BLaER1 treated with 17β-estradiol and CSF1 and Interleukin-3, amounts not matched to agents 10 nM and 100 nM (cell line): Measurements from ENCODE around the gene EMX1.
A peak's percentile ranks its signal among the peaks of the same experiment; 100 is the strongest.

ENCODE experiments used
- H3K27ac ChIP-seq, 11 experiments: shearing (Covaris generic); formaldehyde crosslinking; 2 replicates each; pipeline ENCODE4 v1.8.1; 2022
- H3K27me3 ChIP-seq, 11 experiments: shearing (Covaris generic); formaldehyde crosslinking; 2 replicates each; pipeline ENCODE4 v1.8.1; 2022
- H3K36me3 ChIP-seq, 11 experiments: shearing (Covaris generic); formaldehyde crosslinking; 2 replicates each; pipeline ENCODE4 v1.8.1; 2022
- H3K4me1 ChIP-seq, 10 experiments: shearing (Covaris generic); formaldehyde crosslinking; 2 replicates each; pipeline ENCODE4 v1.8.1; 2022
- H3K4me2 ChIP-seq, 11 experiments: shearing (Covaris generic); formaldehyde crosslinking; 2 replicates each; pipeline ENCODE4 v1.8.1; 2022
- H3K4me3 ChIP-seq, 10 experiments: shearing (Covaris generic); formaldehyde crosslinking; 2 replicates each; pipeline ENCODE4 v1.8.1; 2022
- H3K9ac ChIP-seq, 11 experiments: shearing (Covaris generic); formaldehyde crosslinking; 2 replicates each; pipeline ENCODE4 v1.8.1; 2022
- H3K9me3 ChIP-seq, 11 experiments: shearing (Covaris generic); formaldehyde crosslinking; replicated peaks in 1 of 11; 2 replicates each; pipeline ENCODE4 v1.8.1; 2022
- H4K20me1 ChIP-seq, 11 experiments: shearing (Covaris generic); formaldehyde crosslinking; 2 replicates each; pipeline ENCODE4 v1.8.1; 2022
- Cebpa-rat ChIP-seq, 11 experiments: shearing (Covaris generic); IDR thresholded peaks; 2 replicates each; pipeline ENCODE4 v1.8.1; 2022

The EMX1 gene

DNA sequence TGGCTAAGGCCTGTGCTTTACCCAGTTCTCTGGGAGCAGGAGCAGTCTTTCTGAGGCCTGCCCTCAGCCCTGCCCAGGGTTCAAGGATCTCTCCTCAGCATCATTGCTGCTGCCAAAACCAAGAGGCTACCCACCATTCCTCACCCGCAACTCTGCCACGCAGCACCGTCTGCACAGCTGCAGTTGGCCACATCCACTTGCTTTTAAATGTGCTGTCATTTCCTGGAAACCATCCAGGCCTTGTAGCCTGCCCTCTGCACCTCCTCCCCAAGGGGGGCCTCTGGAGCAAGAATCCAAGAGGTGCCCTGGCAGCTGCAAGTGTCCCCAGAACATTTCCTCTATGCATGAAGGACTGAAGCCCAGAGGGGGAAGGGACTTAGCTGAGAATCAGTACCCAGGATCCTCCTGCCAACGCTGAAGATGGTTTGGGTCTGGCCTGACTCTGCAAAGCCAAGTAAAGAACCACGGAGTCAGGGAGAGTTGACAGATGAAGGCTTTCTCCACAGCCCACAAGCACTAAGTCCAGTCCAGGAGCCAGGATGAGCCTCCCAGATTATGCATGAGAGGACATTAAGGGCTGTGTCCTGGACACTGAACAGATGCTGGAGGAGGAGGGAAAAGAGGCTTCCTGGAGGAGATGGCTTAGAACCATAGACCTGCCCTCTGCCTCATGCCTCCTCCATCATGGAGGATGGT lies 14.9 kb downstream of the EMX1 start:
- no peak overlapping the region for H3K9ac ChIP-seq
- no peak for TF ChIP-seq Cebpa-rat (IDR thresholded peaks at IDR 0.05)

DNA sequence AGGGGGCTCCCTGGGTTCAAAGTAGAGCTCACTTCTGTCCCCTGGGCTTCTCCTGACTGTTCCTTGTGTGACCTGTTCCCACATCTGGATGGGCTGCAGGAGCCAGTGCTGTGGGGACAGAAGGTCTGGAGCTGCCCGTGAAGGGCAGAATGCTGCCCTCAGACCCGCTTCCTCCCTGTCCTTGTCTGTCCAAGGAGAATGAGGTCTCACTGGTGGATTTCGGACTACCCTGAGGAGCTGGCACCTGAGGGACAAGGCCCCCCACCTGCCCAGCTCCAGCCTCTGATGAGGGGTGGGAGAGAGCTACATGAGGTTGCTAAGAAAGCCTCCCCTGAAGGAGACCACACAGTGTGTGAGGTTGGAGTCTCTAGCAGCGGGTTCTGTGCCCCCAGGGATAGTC lies 15.5 kb downstream of the EMX1 start:
- H3K27me3 ChIP-seq, result peaks cover 28 to 52% (median 34%) of the 10 kb centered on the region in 11 experiments
- peak overlapping the region in 9 of 11 experiments; percentile 55 to 94 (median 73); a peak in 17 of 22 replicates for H3K4me2 ChIP-seq
- H3K27ac ChIP-seq, result no peak overlapping the region

More for the DNA sequence above, 14.9 kb downstream of the EMX1 start:
- Histone ChIP-seq H3K4me2 (peak overlapping the region; percentile 5 to 94 (median 69); a peak in 20 of 22 replicates), H3K27me3 (peaks cover 34 to 52% (median 40%) of the 10 kb centered on the region in 11 experiments), H3K27ac (no peak overlapping the region), H3K4me1 (peaks cover 5 to 62% (median 54%) of the 10 kb centered on the region in 10 experiments; a peak in 19 of 20 replicates), H3K4me3 (no peak overlapping the region), H4K20me1 (peaks cover 0 to 37% (median 3%) of the 10 kb centered on the region in 11 experiments; a peak in 8 of 22 replicates), H3K36me3 (no peaks in the 10 kb centered on the region), H3K9me3 (no peaks in the 10 kb centered on the region)

DNA sequence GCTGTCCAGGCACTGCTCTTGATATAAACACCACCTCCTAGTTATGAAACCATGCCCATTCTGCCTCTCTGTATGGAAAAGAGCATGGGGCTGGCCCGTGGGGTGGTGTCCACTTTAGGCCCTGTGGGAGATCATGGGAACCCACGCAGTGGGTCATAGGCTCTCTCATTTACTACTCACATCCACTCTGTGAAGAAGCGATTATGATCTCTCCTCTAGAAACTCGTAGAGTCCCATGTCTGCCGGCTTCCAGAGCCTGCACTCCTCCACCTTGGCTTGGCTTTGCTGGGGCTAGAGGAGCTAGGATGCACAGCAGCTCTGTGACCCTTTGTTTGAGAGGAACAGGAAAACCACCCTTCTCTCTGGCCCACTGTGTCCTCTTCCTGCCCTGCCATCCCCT lies 15.9 kb downstream of the EMX1 start:
- Histone ChIP-seq H3K27ac (no peak overlapping the region), H3K4me1 (peaks cover 5 to 72% (median 65%) of the 10 kb centered on the region in 10 experiments; a peak in 19 of 20 replicates), H3K4me3 (no peak overlapping the region), H3K36me3 (no peaks in the 10 kb centered on the region), H3K9me3 (no peaks in the 10 kb centered on the region), H3K4me2 (peak overlapping the region in 9 of 11 experiments; percentile 55 to 94 (median 73); a peak in 17 of 22 replicates), H3K9ac (no peak overlapping the region; a peak in 1 of 22 replicates), H4K20me1 (peaks cover 0 to 47% (median 0%) of the 10 kb centered on the region in 11 experiments; a peak in 7 of 22 replicates), H3K27me3 (peaks cover 24 to 49% (median 30%) of the 10 kb centered on the region in 11 experiments)
- no peak for TF ChIP-seq Cebpa-rat (IDR thresholded peaks at IDR 0.05)

More for the DNA sequence above, 15.5 kb downstream of the EMX1 start:
- H3K4me3 ChIP-seq, result no peak overlapping the region
- peaks cover 5 to 68% (median 61%) of the 10 kb centered on the region in 10 experiments; a peak in 19 of 20 replicates for H3K4me1 ChIP-seq
- peaks cover 0 to 43% (median 0%) of the 10 kb centered on the region in 11 experiments; a peak in 7 of 22 replicates for H4K20me1 ChIP-seq
- no peak for TF ChIP-seq Cebpa-rat (IDR thresholded peaks at IDR 0.05)
- H3K9me3 ChIP-seq, result no peaks in the 10 kb centered on the region
- no peaks in the 10 kb centered on the region for H3K36me3 ChIP-seq
- no peak overlapping the region; a peak in 1 of 22 replicates for H3K9ac ChIP-seq

DNA sequence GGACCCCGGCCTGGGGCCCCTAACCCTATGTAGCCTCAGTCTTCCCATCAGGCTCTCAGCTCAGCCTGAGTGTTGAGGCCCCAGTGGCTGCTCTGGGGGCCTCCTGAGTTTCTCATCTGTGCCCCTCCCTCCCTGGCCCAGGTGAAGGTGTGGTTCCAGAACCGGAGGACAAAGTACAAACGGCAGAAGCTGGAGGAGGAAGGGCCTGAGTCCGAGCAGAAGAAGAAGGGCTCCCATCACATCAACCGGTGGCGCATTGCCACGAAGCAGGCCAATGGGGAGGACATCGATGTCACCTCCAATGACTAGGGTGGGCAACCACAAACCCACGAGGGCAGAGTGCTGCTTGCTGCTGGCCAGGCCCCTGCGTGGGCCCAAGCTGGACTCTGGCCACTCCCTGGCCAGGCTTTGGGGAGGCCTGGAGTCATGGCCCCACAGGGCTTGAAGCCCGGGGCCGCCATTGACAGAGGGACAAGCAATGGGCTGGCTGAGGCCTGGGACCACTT lies 16.4 kb downstream of the EMX1 start:
- Histone ChIP-seq H4K20me1 (peaks cover 0 to 47% (median 0%) of the 10 kb centered on the region in 11 experiments; a peak in 7 of 22 replicates), H3K4me2 (peak overlapping the region in 9 of 11 experiments; percentile 55 to 94 (median 73); a peak in 16 of 22 replicates), H3K27me3 (peaks cover 19 to 45% (median 25%) of the 10 kb centered on the region in 11 experiments), H3K9me3 (no peaks in the 10 kb centered on the region), H3K9ac (no peak overlapping the region), H3K36me3 (no peaks in the 10 kb centered on the region), H3K4me3 (no peak overlapping the region), H3K4me1 (peaks cover 5 to 77% (median 69%) of the 10 kb centered on the region in 10 experiments; a peak in 19 of 20 replicates), H3K27ac (no peak overlapping the region)
- TF ChIP-seq Cebpa-rat (IDR thresholded peaks at IDR 0.05), result no peak

DNA sequence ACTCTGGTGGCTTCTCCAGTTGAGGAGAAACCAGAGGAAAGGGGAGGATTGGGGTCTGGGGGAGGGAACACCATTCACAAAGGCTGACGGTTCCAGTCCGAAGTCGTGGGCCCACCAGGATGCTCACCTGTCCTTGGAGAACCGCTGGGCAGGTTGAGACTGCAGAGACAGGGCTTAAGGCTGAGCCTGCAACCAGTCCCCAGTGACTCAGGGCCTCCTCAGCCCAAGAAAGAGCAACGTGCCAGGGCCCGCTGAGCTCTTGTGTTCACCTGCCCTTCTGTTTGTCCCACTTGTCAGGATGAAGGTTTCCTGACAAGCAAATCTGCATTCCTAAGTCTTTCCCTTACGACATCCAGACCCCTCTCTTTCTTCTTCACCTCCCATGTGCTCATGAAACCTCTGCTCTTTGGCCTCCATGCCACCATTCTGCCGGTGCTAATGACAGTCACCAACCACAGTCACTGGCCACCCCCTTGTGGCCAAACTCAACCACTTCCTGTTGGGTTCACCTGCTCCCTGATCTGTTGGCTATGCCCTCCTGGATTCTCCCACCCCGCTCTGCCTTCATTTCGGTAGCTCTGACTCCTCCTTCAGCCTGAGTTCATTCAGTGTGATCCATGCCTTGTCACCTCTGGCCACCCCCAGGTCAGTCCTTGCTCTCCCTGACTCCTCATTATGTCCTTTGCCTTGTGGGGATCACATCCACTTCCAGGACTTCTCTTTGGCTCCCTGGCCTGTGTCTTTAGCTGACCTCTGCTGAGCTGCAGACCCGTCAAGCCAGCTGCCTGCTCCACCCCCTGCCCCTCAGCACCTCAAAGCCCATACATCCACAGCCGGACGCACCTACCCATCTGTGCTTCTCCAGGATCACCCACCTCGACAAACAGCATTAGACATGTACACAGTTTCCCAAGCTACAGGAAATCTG lies 17.6 kb downstream of the EMX1 start:
- H3K9me3 ChIP-seq, result no peaks in the 10 kb centered on the region
- no peak for TF ChIP-seq Cebpa-rat (IDR thresholded peaks at IDR 0.05)

GRCh38 chr2:72935611-72935957 lies 18.3 kb downstream of the EMX1 start:
- H3K36me3 ChIP-seq, result no peaks in the 10 kb centered on the region

More for the DNA sequence above, 17.6 kb downstream of the EMX1 start:
- Histone ChIP-seq H3K4me2 (peak overlapping the region in 8 of 11 experiments; percentile 85 to 97 (median 89); a peak in 16 of 22 replicates), H3K27me3 (peaks cover 7 to 35% (median 12%) of the 10 kb centered on the region in 11 experiments; a peak in 20 of 22 replicates), H3K36me3 (no peaks in the 10 kb centered on the region), H3K4me1 (peaks cover 5 to 90% (median 82%) of the 10 kb centered on the region in 10 experiments; a peak in 19 of 20 replicates), H3K9ac (no peak overlapping the region), H4K20me1 (peaks cover 0 to 54% (median 0%) of the 10 kb centered on the region in 11 experiments; a peak in 7 of 22 replicates), H3K27ac (no peak overlapping the region), H3K4me3 (no peak overlapping the region)

DNA sequence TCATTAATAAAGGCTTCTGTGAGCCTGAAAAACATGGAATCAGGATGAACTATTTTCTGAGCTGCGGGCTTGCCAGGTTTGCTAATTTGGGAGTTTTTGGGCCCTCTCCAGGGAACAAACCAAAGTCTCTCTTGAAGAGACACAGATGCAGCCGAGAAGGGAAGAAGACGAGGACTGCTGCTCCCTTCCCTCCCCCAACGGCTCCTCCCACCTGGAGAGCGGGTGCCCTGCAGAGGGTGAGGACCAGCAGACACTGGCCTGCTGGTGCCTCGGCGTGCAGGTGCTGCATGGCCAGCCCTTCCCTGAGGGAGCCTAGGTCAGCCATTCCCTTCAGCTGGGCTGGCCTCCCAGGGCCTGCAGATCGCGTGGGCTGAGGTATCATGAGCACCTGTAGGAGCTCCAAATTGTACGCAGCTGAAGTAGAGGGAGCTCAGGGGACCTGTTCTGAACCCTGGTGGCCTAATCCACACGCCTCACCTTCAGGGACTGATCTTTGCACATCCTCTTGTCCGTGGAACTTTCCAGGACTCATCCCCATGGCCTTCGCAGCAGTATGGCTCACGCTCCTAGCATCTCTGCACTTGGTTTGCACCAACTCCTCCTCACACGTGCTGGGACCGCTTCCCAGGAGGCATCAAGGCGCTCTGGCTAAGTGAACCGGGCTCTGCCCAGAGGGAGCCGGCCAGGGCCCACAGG lies 19.5 kb downstream of the EMX1 start:
- TF ChIP-seq Cebpa-rat (IDR thresholded peaks at IDR 0.05), result no peak
- Histone ChIP-seq H3K9me3 (no peaks in the 10 kb centered on the region), H3K27me3 (peaks cover 0 to 30% (median 0%) of the 10 kb centered on the region in 11 experiments; a peak in 7 of 22 replicates), H3K4me1 (peaks cover 12 to 100% (median 94%) of the 10 kb centered on the region in 10 experiments; a peak in 19 of 20 replicates), H3K4me3 (no peak overlapping the region; a peak in 1 of 20 replicates), H3K36me3 (no peaks in the 10 kb centered on the region), H3K27ac (no peak overlapping the region), H3K4me2 (peak overlapping the region in 10 of 11 experiments; percentile 21 to 97 (median 89); a peak in 18 of 22 replicates), H4K20me1 (peaks cover 0 to 58% (median 6%) of the 10 kb centered on the region in 11 experiments; a peak in 8 of 22 replicates), H3K9ac (0 out of 22 replicates have a peak overlapping the region, but pooled peaks of 2 of the 11 experiments have one; percentile 4 to 22)

More at GRCh38 chr2:72935611-72935957, 18.3 kb downstream of the EMX1 start:
- peaks cover 5 to 96% (median 88%) of the 10 kb centered on the region in 10 experiments; a peak in 19 of 20 replicates for H3K4me1 ChIP-seq
- H3K4me2 ChIP-seq, result peak overlapping the region in 9 of 11 experiments; percentile 29 to 97 (median 89); a peak in 17 of 22 replicates
- H3K27me3 ChIP-seq, result peaks cover 3 to 30% (median 6%) of the 10 kb centered on the region in 11 experiments; a peak in 17 of 22 replicates
- H3K4me3 ChIP-seq, result no peak overlapping the region
- TF ChIP-seq Cebpa-rat (IDR thresholded peaks at IDR 0.05), result no peak
- peaks cover 0 to 57% (median 0%) of the 10 kb centered on the region in 11 experiments; a peak in 8 of 22 replicates for H4K20me1 ChIP-seq
- H3K27ac ChIP-seq, result no peak overlapping the region
- no peaks in the 10 kb centered on the region for H3K9me3 ChIP-seq
- no peak overlapping the region for H3K9ac ChIP-seq
